Epithelial cell of proximal tubule (primary cell): ENCODE measurements around the gene TPBGL. TPM values are rescaled to one million over a fixed set of nuclear protein-coding genes. Genes with fewer than 3 reads are reported as not detected.

Experiments
- DNase-seq: peaks from one replicate; pipeline ENCODE4 v3.0.0-alpha.2; 2011; ENCODE audit warnings: low read depth
- H3K4me3 ChIP-seq: 2 replicates; pipeline ENCODE4 v1.5.1; 2011; ENCODE audit warnings: low read depth, mild to moderate bottlenecking, low read length
- total RNA-seq: library from RNA; depleted of rRNA; stranded (reverse); fragments of >200 nt; gene quantifications from 2 replicates; pipeline ENCODE4 v1.2.3, GENCODE V29; 2015
- TF ChIP-seq, protein P1 (sequence below): conservative IDR thresholded peaks from 2 replicates; pipeline ENCODE4 v1.5.1; 2012; ENCODE audit warnings: low read depth, mild to moderate bottlenecking, low read length

Gene TPBGL
- total RNA-seq, 1 donor from 2014 or later = not detected

DNA sequence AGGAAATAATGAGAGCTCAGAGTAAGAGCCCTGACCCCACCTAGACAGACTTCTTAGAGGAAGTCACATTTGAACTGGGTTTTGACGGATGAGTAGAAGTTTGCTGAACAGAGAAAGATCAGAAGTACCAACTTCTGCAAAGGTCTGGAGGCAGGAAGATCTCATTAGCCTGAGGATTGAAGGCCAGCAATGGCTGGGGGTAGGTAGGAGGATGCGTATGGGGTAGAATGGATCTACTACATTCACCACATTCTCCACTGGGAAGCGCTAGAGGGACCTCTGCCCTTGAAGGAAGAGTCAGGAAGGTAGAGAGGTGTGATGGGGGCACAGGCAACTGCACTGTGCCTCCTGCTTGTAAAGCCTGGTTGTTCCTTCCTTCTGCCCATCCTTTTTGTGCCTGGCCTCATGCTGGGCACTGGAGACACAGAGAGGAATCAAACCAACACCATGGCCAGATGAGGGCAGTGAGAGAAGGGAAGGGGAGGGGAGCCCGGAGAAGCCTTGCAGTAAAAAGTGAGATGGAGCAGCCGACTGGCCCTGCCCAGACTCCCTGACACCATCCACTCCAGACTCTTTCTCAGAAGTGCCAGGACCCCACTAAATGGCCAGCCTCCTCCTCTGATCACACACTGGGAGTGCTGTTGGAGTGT lies 4.9 kb downstream of the TPBGL start:
- no peak overlapping the region for H3K4me3 ChIP-seq
- no peak for DNase-seq
- TF ChIP-seq, protein P1, sequence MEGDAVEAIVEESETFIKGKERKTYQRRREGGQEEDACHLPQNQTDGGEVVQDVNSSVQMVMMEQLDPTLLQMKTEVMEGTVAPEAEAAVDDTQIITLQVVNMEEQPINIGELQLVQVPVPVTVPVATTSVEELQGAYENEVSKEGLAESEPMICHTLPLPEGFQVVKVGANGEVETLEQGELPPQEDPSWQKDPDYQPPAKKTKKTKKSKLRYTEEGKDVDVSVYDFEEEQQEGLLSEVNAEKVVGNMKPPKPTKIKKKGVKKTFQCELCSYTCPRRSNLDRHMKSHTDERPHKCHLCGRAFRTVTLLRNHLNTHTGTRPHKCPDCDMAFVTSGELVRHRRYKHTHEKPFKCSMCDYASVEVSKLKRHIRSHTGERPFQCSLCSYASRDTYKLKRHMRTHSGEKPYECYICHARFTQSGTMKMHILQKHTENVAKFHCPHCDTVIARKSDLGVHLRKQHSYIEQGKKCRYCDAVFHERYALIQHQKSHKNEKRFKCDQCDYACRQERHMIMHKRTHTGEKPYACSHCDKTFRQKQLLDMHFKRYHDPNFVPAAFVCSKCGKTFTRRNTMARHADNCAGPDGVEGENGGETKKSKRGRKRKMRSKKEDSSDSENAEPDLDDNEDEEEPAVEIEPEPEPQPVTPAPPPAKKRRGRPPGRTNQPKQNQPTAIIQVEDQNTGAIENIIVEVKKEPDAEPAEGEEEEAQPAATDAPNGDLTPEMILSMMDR = no peak

DNA sequence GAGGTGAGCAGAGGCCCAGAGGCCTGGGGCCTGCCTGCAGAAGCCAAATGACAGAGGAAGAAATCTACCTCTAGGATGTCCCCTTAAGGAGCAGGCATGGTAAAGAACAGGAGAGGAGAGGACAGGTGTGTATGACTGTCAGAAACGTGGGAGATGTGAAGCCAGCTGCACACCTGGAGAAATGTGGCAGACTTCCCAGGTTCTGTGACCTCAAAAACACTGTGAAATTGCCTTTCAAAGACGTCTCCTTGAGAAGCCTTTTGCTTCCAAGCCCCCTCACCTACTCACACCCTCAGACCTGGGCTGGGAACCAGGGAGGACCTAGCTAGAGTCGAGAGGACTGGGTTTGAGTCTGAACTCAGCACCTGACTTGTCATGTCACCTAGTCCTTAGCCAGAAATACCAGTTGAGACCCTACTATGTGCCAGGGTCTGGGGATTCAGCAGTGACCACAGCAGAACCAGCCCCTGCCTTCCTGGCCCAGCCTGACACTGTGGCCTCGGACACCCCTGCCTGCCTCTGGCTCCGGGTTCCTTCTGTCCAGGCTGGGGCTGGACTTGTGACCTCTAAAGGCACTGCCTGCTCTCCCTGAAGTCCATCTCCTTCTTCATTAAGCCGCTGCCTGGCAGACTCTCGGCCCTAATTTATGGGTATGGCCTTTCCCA lies 5.6 kb downstream of the TPBGL start:
- DNase-seq = no peak
- TF ChIP-seq, protein P1 = no peak
- H3K4me3 ChIP-seq = no peak overlapping the region

DNA sequence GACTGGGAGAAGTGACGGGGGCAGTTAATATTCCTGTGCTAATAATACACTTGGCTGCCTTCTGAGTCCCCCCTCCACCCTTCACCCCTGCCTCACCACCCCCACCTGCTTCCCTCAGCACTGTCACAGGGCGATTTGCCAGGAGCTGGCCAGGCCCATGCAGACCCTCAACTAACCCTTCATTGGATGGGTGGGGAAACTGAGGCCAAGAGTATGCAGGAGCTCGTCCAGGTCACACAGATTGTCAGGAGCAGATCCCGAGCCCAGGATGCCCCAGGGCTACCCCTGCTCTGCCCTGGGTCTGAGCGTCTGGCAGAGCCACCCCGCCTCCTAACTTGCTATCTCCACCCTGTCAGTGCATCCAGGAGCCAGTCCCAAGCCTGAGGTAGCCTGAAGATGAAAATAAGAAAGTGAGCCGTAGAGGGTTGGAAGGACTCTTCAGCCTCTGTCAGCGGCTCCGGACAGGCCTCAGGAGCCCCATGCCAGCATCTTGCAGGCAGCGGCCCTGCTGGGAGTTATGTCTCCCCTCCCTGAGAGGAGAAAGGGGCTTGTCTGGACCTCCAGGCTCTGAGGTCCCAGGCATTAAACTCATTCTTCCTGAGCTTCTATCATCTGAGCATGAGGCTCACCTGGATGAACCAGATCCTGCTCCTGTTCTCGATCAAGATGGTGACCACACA lies 6.2 kb downstream of the TPBGL start:
- no peak for DNase-seq
- H3K4me3 ChIP-seq = no peak overlapping the region
- TF ChIP-seq, protein P1 = no peak

DNA sequence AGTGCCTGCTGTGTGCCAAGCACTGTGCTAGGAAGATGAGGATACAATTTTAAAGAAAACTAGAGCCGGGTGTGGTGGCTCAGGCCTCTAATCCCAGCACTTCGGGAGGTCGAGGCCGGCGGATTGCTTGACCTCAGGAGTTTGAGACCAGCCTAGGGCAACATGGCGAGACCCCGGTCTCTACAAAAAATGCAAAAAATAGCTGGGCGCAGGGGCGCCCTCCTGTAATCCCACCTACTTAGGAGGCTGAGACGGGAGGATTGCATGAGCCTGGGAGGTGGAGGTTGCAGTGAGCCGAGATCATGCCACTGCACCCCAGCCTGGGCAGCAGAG lies 8.3 kb downstream of the TPBGL start:
- TF ChIP-seq, protein P1 = no peak
- DNase-seq = no peak
- no peak overlapping the region for H3K4me3 ChIP-seq

DNA sequence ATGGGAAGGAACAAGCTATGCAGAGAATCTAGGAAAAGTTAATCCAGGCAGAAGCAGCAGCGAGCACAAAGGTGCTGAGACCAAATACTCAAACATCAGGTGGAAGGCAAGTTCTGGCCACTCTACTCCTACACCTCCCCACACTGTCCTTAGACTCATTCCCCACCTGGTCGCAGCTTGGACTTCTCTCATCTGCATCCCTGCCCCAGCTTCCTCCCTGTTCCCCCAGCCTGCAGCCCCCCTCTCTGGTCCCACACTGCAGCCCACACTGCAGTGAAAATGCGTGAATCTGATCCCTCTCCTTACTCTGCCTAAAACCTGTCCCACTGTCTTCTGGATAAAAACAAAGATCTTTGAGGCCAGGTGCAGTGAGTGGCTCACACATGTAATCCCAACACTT lies 9.1 kb downstream of the TPBGL start:
- H3K4me3 ChIP-seq = no peak overlapping the region
- no peak for DNase-seq
- TF ChIP-seq, protein P1 = no peak

DNA sequence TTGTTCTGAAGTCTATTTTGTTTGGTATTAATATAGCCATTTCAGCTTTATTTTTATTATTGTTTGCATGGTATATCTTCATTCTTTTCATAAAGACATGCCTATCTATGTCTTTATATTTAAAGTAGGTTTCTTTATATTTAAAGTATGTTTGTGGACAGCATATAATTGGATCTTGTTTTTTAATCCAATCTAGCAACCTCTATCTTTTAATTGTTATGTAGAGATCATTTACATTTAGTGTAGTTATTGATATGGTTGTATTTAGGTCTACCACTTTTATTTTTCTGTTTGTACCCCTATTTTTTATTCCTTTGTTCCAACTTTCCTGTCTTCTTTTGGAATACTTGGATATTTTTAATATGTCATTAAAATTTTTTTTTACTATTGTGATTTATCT lies 13.8 kb downstream of the TPBGL start:
- TF ChIP-seq, protein P1 = no peak

More for the DNA sequence above, 13.8 kb downstream of the TPBGL start:
- no peak overlapping the region for H3K4me3 ChIP-seq
- no peak for DNase-seq
